Measurements from ENCODE around the gene MEGF9.

MEGF9 gene

GRCh38 chr9:120627073-120627472 is 87.2 kb downstream of the MEGF9 start:
- no peaks in the 10 kb centered on the region for H3F3A ChIP-seq (ENCODE audit: insufficient read depth, low read length)
- no peak overlapping the region for H2AFZ ChIP-seq (ENCODE audit: low read length)
- no peaks in the 10 kb centered on the region for H3K9me3 ChIP-seq (ENCODE audit: low read length)
- H4K20me1 ChIP-seq (ENCODE audit: insufficient read depth, low read length) = no peaks in the 10 kb centered on the region
- H3K4me1 ChIP-seq (ENCODE audit: insufficient read depth, low read length, severe bottlenecking) = no peaks in the 10 kb centered on the region
- no peaks in the 10 kb centered on the region for H3K79me2 ChIP-seq (ENCODE audit: insufficient read depth, low read length)
- H3K4me2 ChIP-seq (ENCODE audit: low read length) = no peak overlapping the region
- no peaks in the 10 kb centered on the region for H3K36me3 ChIP-seq (ENCODE audit: insufficient read depth, low read length)
- H3K27ac ChIP-seq (ENCODE audit: low read depth, low read length, poor library complexity, severe bottlenecking) = no peak overlapping the region
- H3K4me3 ChIP-seq (ENCODE audit: low read depth, low read length, poor library complexity, severe bottlenecking) = no peak overlapping the region
- H3K9ac ChIP-seq (ENCODE audit: low read length) = no peak overlapping the region
- no peaks in the 10 kb centered on the region for H3K9me2 ChIP-seq (ENCODE audit: low read depth, low read length)
- TF ChIP-seq CTCF (IDR thresholded peaks at IDR 0.05; ENCODE audit: low read length) = no peak
- no peak for TF ChIP-seq EZH2 (IDR thresholded peaks at IDR 0.05; ENCODE audit: borderline replicate concordance, low read length)
- no peaks in the 10 kb centered on the region for H3K27me3 ChIP-seq (ENCODE audit: insufficient read depth, low read length)

GRCh38 chr9:120626512-120626911 is 87.8 kb downstream of the MEGF9 start:
- no peaks in the 10 kb centered on the region for H3K4me1 ChIP-seq (ENCODE audit: insufficient read depth, low read length, severe bottlenecking)
- TF ChIP-seq CTCF (IDR thresholded peaks at IDR 0.05; ENCODE audit: low read length) (no peak), EZH2 (IDR thresholded peaks at IDR 0.05; ENCODE audit: borderline replicate concordance, low read length) (no peak)
- no peaks in the 10 kb centered on the region for H3K9me3 ChIP-seq (ENCODE audit: low read length)
- no peak overlapping the region for H3K4me2 ChIP-seq (ENCODE audit: low read length)
- no peak overlapping the region for H3K9ac ChIP-seq (ENCODE audit: low read length)
- H3K4me3 ChIP-seq (ENCODE audit: low read depth, low read length, poor library complexity, severe bottlenecking) = no peak overlapping the region
- no peaks in the 10 kb centered on the region for H3K27me3 ChIP-seq (ENCODE audit: insufficient read depth, low read length)
- no peaks in the 10 kb centered on the region for H3K9me2 ChIP-seq (ENCODE audit: low read depth, low read length)
- no peak overlapping the region for H3K27ac ChIP-seq (ENCODE audit: low read depth, low read length, poor library complexity, severe bottlenecking)
- no peaks in the 10 kb centered on the region for H4K20me1 ChIP-seq (ENCODE audit: insufficient read depth, low read length)
- no peaks in the 10 kb centered on the region for H3F3A ChIP-seq (ENCODE audit: insufficient read depth, low read length)
- H2AFZ ChIP-seq (ENCODE audit: low read length) = no peak overlapping the region
- H3K36me3 ChIP-seq (ENCODE audit: insufficient read depth, low read length) = no peaks in the 10 kb centered on the region
- no peaks in the 10 kb centered on the region for H3K79me2 ChIP-seq (ENCODE audit: insufficient read depth, low read length)

- Histone ChIP-seq H3K4me3 (ENCODE audit: low read depth, low read length, poor library complexity, severe bottlenecking) (no peak overlapping the region), H3K9me2 (ENCODE audit: low read depth, low read length) (no peaks in the 10 kb centered on the region), H3K4me1 (ENCODE audit: insufficient read depth, low read length, severe bottlenecking) (no peaks in the 10 kb centered on the region), H3K79me2 (ENCODE audit: insufficient read depth, low read length) (no peaks in the 10 kb centered on the region), H3K4me2 (ENCODE audit: low read length) (no peak overlapping the region), H3K9ac (ENCODE audit: low read length) (no peak overlapping the region), H4K20me1 (ENCODE audit: insufficient read depth, low read length) (no peaks in the 10 kb centered on the region), H3K27me3 (ENCODE audit: insufficient read depth, low read length) (no peaks in the 10 kb centered on the region), H2AFZ (ENCODE audit: low read length) (no peak overlapping the region), H3F3A (ENCODE audit: insufficient read depth, low read length) (no peaks in the 10 kb centered on the region), H3K27ac (ENCODE audit: low read depth, low read length, poor library complexity, severe bottlenecking) (no peak overlapping the region), H3K9me3 (ENCODE audit: low read length) (no peaks in the 10 kb centered on the region), H3K36me3 (ENCODE audit: insufficient read depth, low read length) (no peaks in the 10 kb centered on the region)
- TF ChIP-seq EZH2 (IDR thresholded peaks at IDR 0.05; ENCODE audit: borderline replicate concordance, low read length) (no peak), CTCF (IDR thresholded peaks at IDR 0.05; ENCODE audit: low read length) (no peak)
Observed at GRCh38 chr9:120625222-120625621, 89.0 kb downstream of the MEGF9 start.

Measured in OCI-LY1 (cell line).